Activated T-helper 9 cell treated with anti-CD3 and anti-CD28 coated beads, Interleukin-2, amount 50 U/mL, for 16 hours (primary cell): ENCODE results near the gene GMNN.
"Not testable (repeated sequence)": the region's sequence is repeated elsewhere in the genome, so short reads cannot be mapped to it uniquely, and the experiment has no call there.

Experiments
- DNase-seq: peaks from one replicate; pipeline ENCODE4 v3.0.0-alpha.2; 2020; ENCODE audit warnings: low read depth

The GMNN gene

GRCh38 chr6:24761851-24762250 lies 12.9 kb upstream of the GMNN start:
- DNase-seq: no peak

- DNase-seq: no peak
These were observed 11.2 kb upstream of the GMNN start for GRCh38 chr6:24763578-24763977.

DNA sequence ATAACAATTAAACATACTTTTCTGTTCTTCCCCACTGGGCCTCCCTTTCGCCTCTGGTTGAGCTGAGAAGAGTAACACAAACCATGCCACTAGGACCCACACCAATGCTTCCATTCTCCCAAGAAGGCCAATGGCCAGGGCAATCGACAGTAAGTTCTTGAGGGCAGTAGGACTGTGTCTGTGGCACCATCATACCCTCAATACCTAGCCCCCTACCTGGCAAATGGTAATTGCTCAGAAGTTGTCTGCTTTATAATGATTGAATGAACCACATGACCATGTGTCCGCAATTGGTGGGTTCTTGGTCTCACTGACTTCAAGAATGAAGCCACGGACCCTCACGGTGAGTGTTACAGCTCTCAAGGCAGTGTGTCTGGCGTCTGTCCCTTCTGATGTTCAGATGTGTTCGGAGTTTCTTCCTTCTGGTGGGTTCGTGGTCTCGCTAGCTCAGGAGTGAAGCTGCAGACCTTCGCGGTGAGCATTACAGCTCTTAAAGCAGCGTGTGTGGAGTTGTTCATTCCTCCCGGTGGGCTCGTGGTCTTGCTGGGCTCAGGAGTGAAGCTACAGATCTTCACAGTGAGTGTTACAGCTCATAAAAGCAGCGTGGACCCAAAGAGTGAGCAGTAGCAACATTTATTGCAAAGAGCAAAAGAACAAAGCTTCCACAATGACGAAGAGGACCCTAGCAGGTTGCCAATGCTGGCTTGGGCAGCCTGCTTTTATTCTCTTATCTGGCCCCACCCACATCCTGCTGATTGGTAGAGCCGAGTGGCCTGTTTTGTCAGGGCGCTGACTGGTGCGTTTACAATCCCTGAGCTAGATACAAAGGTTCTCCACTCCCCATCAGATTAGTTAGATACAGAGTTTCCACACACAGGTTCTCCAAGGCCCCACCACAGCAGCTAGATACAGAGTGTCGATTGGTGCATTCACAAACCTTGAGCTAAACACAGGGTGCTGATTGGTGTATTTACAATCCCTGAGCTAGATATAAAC lies 9.6 kb upstream of the GMNN start:
- DNase-seq: not testable (repeated sequence)

DNA sequence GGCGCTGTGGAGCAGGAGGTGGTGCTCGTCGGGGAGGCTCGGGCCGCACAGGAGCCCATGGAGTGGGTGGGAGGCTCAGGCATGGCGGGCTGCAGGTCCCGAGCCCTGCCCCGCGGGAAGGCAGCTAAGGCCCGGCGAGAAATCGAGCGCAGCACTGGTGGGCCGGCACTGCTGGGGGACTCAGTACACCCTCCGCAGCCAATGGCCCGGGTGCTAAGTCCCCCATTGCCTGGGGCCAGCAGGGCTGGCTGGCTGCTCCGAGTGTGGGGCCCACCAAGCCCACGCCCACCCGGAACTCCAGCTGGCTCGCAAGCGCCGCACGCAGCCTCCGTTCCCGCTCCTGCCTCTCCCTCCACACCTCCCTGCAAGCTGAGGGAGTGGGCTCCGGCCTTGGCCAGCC lies 8.8 kb upstream of the GMNN start:
- DNase-seq: not testable (repeated sequence)

DNA sequence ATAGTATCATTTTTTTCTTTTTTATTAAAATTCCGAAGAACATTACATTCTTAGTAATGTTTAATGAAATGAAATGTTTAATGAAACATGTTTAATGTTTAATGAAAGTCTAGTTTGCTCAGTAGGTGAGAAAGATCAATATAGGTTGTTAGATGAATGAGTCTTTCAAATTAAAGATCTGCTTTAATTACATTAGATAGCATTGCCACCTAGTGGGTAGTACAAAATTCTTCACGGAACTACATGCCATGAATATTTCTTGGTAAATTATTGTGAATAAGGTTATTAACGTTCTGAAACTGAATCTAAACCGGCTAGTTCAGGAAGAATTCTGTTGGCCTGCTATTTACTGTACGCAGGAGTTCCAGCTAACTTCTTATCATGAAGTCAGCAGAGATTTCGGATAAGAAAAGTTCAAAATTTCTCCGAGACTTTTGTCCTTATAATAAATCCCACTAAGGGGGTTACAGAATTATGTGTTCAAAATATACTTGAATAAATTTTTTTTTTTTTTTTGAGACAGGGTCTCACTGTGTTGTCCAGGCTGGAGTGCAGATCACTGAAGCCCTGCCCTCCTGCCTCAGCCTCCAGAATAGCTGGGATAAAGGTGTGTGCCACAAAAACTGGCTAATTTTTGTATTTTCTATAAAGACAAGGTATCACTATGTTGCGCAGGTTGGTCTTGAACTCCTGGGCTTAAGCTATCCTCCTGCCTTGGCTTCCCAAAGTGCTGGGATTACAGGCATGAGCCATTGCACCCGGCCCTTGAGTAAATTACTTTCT lies 7.9 kb upstream of the GMNN start:
- DNase-seq: no peak

- DNase-seq: no peak
These were observed 6.4 kb upstream of the GMNN start for GRCh38 chr6:24768361-24768760.

DNA sequence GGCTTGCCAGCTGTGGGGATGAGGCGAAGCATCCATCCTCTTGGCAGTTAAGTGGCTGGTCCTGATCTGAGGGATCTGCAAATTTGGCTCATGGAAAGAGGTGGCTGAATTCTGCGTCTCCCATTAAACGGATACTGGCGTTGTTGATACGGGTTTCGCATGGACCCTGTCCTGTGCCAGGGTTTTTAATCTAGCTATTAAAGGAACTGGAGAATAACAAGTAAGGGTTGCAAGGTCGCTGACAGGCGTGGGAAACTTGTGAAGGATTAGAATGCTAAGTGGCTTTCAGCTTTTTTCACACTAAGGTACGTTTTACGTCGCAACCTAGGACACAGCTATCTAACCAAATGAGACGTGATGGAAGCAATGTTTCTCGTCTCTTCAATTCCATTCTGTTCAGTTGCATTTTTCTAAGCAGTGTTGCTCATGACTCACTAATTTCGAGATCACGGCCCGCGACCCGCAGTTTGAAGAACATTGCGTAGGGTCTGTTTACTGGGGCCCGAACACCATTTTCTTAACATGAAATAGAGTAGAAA lies 852 bp downstream of the GMNN start:
- DNase-seq: peak; percentile 6

GRCh38 chr6:24777227-24777626 lies 2.5 kb downstream of the GMNN start:
- DNase-seq: no peak

DNA sequence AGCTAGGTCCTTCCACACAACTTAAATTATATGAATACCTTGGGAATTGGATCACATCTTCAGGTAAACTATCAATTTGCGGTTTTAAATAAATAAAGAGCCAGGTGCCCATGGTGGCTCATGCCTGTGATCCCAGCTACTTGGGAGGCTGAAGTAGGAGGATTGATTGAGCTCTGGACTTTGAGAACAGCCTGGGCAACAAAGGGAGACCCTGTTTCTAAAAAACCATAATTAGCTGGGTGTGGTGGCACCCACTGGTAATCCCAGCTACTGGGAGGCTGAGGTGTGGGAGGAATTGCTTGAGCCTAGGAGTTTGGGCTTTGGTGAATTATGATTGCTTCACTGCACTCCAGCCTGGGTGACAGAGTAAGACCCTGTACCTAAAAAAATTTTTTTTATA lies 3.4 kb downstream of the GMNN start:
- DNase-seq: no peak

DNA sequence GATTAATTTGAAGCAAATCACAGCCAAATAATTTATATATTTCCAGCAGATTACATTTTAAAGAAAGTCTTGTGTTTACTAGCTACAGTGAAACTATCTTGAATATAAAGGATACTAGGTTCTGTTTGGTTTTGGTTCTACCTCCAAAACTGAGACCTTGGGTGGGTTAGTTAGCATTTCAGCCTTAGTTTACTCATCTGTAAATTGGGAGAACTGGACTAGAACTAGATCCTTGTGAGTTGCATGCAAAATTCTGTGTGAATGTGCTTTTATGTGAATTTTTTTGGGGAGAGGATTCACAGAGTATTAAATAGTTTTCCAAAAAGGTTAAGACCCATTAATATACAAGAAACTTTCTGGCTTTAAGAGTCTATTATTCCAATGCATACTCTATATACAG lies 4.1 kb downstream of the GMNN start:
- DNase-seq: no peak

DNA sequence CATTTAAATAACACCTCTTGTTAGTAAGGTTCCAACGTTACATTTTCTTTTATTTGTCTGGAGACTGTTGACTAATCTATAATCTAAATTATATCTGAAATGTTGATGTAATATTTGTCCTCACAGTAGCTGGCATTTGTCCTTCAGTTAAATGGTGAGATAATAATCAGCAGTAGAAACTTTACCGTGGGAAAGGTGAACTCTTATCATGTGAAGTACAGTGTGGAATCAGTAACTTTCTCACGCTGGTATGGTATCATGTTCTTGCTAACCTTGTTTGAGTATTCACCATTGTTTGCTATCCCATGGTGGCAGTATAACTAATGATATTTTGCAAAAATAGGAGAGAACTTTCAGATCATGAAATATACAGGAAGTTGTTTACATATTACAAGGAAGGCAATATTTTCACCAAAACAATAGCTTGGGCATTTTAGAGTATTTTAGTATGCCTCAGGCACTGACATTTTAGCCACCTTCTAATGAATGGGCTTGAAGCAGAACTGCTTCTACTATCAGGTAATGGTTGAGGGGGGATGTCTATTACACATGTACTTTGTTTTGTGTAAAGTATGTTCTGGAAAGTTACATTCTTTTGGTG lies 4.8 kb downstream of the GMNN start:
- DNase-seq: no peak

GRCh38 chr6:24780206-24780605 lies 5.5 kb downstream of the GMNN start:
- no peak for DNase-seq

DNA sequence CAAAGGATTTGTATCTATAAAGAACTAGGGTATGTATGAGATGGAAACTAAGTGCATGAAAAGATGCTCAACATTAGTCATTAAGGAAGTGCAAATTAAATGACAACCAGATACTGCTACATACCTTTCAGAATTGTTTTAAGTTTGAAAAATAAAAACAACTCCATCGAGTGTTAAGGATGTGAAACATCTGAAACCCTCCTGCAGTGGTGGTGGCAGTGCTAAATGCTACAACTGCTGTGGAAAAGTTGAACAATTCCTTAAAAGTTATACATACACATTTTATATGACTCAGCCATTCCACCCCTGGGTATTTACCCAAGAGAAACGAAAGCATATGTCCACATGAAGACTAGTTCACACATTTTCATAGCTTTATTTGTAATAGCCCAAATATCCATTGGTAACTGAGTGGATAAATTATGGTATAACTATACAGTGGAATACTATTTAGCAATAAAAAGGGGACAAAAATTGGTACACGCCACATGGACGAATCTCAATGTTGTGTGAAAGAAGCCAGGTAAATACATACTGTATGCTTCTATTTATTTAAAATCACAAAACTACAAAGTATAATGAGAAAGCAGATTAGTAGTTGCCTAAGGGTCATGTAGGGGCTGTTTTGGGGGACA lies 13.4 kb downstream of the GMNN start:
- DNase-seq: no peak

GRCh38 chr6:24795106-24795505 lies 20.4 kb downstream of the GMNN start:
- DNase-seq: no peak

- DNase-seq: no peak
These were observed 22.0 kb downstream of the GMNN start for GRCh38 chr6:24796616-24797290.

DNA sequence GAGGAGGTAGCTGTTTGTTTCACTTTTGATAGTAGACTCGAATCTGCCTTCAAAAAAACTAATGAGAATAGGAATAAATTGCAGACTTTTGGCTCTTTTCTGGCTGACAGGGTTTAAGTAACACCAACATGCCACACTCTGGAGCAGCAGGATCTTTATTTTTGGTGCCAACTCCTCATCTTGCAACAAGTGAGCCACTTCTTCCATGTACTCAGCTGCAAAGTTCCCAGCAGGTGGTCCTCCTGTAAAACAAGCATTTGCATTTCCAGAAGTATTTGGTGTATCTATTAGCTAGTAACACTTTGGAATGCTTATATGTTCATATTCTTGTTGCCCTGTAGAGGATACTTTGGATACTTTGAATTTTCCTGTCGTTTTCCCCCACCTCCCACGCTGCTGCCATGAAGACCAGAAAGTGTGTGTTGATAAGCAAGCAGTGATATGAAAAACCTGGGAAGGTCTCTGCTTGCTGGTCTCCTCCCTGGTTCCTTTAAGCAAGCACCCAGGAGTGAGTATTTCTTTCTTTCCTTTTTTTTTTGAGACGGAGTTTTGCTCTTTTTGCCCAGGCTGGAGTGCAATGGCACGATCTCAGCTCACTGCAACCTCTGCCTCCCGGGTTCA lies 23.0 kb downstream of the GMNN start:
- DNase-seq: no peak

DNA sequence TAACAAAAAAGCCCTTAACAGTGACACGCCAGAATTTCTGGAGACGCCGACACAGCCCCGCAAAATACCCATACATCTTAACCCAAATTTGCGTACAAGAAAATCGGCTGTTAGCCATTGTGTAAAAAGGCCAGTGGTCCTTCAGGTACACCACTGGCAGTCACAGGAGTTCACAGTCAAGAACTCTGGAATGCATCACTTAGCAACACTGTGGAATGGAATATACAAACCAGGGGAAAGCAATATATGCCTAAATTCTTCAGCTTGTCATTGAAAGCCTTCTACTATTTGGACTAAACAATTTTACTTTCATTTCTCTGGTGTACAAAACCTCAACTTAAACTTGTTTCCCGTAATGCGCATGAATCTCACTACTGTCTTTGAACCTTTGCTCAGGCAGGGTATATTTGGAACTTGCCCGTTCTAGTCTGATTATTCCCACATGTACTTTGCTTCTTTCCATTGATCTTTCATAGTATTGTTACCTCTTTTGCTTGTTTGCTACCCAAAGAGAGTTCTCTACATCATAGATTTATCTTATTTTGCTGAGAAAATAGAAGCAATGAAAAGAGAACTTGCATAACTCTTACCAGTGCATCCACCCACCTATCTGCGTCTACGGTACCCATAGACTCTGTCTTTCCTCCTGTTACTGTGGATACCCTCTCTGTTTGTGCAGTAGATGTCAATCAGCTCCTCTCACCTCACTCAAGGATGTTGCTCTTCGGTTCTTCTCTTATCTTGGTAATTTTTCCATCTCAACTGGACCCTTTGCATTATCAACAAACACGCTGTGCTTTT lies 24.2 kb downstream of the GMNN start, which contains the start of gene ARMH2:
ARMH2 (minus strand) TSS at position 178 of the 801 bp plus-strand sequence; CDS start at position 118, 60 bp downstream.
- DNase-seq: no peak

GRCh38 chr6:24799541-24799915 lies 24.8 kb downstream of the GMNN start:
- no peak for DNase-seq

GRCh38 chr6:24802271-24803059 lies 27.7 kb downstream of the GMNN start:
- DNase-seq: no peak
